GM12873 (cell line): ENCODE measurements around the gene ATP13A5.

Experiments
- TF ChIP-seq, protein P1 (sequence below): IDR thresholded peaks from 2 replicates; pipeline ENCODE4 v1.5.1; 2012; ENCODE audit warnings: low read depth, mild to moderate bottlenecking, moderate library complexity, low read length, control low read depth; ENCODE audit not compliant: insufficient read depth; ENCODE audit errors: missing control alignments

Gene ATP13A5

DNA sequence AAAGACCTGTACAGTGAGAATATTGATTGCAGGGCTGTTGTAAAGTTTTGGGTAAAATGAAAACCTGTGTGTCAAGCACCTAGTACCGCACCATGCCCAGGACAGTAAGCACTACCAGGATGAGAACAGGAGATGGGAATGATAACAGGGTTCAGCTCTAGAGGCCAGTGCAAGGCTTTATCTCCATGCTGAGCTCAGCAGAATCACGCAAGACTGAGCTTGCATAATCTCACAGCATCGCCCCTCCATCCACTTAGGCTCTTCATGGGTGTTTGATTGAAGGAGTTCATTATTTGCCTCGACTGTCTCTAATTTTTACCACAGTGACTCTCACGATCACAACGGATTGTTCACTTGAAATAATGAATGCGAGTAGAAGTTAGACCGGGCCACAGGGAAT lies 2.9 kb downstream of the ATP13A5 start:
- TF ChIP-seq, protein P1, sequence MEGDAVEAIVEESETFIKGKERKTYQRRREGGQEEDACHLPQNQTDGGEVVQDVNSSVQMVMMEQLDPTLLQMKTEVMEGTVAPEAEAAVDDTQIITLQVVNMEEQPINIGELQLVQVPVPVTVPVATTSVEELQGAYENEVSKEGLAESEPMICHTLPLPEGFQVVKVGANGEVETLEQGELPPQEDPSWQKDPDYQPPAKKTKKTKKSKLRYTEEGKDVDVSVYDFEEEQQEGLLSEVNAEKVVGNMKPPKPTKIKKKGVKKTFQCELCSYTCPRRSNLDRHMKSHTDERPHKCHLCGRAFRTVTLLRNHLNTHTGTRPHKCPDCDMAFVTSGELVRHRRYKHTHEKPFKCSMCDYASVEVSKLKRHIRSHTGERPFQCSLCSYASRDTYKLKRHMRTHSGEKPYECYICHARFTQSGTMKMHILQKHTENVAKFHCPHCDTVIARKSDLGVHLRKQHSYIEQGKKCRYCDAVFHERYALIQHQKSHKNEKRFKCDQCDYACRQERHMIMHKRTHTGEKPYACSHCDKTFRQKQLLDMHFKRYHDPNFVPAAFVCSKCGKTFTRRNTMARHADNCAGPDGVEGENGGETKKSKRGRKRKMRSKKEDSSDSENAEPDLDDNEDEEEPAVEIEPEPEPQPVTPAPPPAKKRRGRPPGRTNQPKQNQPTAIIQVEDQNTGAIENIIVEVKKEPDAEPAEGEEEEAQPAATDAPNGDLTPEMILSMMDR, result no peak

GRCh38 chr3:193372783-193373182 lies 5.8 kb downstream of the ATP13A5 start:
- TF ChIP-seq, protein P1, result no peak

- TF ChIP-seq, protein P1, result no peak
Observed at GRCh38 chr3:193367868-193368267, 10.7 kb downstream of the ATP13A5 start.

- TF ChIP-seq, protein P1, result no peak
Observed at GRCh38 chr3:193357291-193357690, 21.3 kb downstream of the ATP13A5 start.

DNA sequence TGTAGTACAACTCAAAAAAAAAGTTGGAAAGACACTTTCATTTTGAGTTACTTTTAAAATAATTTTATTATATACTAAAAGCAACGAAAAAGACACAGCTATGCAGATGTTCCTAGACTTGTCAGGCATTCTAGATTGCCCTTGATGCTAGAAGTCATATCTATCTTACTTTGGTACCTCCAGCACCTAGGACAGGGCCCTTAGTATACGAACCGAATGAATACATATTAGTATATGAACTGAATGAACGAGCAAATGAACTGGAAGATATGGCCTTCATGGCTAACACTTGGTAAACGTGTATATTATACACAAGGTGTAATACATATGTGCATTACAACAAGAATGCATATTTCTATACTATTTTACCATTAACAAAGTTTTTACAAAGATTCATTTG lies 24.1 kb downstream of the ATP13A5 start:
- TF ChIP-seq, protein P1, result no peak

DNA sequence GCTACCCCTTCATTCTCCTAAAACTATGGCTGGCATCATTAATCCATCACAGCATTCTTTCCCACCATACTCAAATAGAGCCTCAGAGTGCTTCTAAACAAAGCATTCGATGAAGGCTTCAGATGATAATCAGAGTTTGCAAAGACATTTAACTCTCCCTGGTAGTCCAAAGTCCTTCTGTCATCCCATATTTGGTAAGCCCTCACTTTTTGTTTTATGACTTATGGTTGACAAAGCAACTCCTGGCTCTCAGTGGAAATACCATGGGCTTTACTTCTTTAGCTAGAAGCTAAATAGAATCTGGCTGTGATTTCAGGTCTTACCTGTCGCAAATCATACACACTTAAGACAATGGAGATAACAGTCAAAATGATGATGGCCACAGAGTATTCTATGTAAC lies 27.8 kb downstream of the ATP13A5 start:
- TF ChIP-seq, protein P1, result no peak

DNA sequence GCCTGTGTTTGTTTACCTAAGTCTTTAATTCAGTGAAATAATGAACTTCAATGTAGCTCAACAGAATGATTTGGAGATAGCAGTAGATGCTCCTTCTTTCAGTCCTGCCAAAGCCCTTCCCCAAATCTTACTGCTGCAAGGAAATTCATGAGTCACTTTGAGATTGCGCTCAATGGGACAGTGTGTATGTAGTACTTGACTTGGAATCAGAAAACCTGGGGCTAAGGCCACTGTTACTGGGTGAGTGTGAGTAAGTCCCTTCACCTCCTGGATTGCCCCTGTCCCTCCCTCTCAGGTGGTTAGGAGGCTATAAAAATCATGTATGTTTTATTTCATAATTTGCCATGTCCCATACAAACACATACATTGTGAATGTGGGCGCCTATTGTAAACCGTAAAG lies 29.9 kb downstream of the ATP13A5 start:
- TF ChIP-seq, protein P1, result no peak
